GM12891 (cell line): ENCODE measurements around the gene PARVG.

Experiments
- DNase-seq: peaks from one replicate; pipeline ENCODE4 v3.0.0; 2011; ENCODE audit warnings: low spot score; ENCODE audit not compliant: insufficient read length
- FAIRE-seq: peaks from 2 replicates; lab custom pipeline; 2011; peaks lifted over from hg19 to GRCh38; lab: Jason Lieb, UNC
- PAX5 ChIP-seq: IDR thresholded peaks from 2 replicates; pipeline ENCODE4 v1.6.1; 2011; ENCODE audit warnings: low read length, moderate library complexity, mild to moderate bottlenecking; ENCODE audit not compliant: insufficient read depth, severe bottlenecking
- POLR2A ChIP-seq: IDR thresholded peaks from 2 replicates; pipeline ENCODE4 v1.6.1; 2011; ENCODE audit warnings: low read depth, low read length, control low read depth
- POLR2AphosphoS5 ChIP-seq: IDR thresholded peaks from 2 replicates; pipeline ENCODE4 v1.6.1; 2011; ENCODE audit warnings: low read depth, low read length, control low read depth
- POU2F2 ChIP-seq: IDR thresholded peaks from 2 replicates; pipeline ENCODE4 v1.6.1; 2011; ENCODE audit warnings: low read depth, mild to moderate bottlenecking, control low read depth, low read length, moderate library complexity
- SPI1 ChIP-seq: IDR thresholded peaks from 2 replicates; pipeline ENCODE4 v1.6.1; 2011; ENCODE audit warnings: low read depth, low read length, control low read depth
- TAF1 ChIP-seq: IDR thresholded peaks from 2 replicates; pipeline ENCODE4 v1.6.1; 2011; ENCODE audit warnings: low read depth, low read length, control low read depth

PARVG gene

DNA sequence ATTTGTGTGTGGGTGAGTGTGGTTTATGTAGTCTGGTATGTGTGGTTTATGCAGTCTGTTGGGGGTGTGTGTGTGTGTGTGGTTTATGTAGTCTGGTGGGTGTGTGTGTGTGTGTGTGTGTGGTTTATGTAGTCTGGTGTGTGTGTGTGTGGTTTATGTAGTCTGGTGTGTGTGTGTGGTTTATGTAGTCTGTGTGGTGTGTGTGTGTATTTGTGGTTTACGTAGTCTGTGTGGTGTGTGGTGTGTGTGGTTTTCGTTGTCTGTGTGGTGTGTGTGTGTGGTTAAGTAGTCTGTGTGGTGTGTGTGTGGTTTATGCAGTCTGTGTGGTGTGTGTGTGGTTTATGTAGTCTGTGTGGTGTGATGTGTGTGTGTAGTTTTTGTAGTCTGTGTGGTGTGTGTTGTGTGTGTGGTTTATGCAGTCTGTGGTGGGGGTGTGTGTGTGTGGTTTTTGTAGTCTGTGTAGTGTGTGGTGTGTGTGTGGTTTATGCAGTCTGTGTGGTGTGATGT lies 26.2 kb upstream of the PARVG start:
- TF ChIP-seq POU2F2 (peak; percentile 9; the same call in 1 of the 2 replicates), PAX5 (no peak)
- FAIRE-seq (peak; percentile 92), DNase-seq (no peak)

DNA sequence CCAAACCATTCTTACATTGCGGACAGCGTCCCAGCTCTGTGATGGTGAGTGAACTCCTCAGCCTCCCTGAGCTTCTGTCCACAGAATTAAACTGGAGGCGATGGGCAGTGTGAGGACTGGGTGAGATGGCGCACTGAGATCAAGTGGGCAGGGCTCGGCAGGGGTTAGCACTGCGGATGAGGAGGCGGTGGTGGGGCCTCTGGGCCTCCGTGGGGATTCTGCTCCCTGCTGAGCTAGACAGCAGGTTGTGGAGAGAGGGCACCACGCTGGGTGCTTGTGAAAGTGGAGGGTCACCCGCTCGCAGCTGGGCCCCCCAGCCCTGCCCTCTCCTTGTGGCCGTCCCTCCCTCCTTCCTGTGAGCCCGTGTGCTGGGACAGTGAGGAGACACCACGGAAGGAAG lies 25.6 kb upstream of the PARVG start:
- TF ChIP-seq POLR2AphosphoS5 (no peak), POLR2A (no peak), PAX5 (no peak), POU2F2 (no peak), SPI1 (no peak), TAF1 (no peak)
- FAIRE-seq (no peak), DNase-seq (no peak)

DNA sequence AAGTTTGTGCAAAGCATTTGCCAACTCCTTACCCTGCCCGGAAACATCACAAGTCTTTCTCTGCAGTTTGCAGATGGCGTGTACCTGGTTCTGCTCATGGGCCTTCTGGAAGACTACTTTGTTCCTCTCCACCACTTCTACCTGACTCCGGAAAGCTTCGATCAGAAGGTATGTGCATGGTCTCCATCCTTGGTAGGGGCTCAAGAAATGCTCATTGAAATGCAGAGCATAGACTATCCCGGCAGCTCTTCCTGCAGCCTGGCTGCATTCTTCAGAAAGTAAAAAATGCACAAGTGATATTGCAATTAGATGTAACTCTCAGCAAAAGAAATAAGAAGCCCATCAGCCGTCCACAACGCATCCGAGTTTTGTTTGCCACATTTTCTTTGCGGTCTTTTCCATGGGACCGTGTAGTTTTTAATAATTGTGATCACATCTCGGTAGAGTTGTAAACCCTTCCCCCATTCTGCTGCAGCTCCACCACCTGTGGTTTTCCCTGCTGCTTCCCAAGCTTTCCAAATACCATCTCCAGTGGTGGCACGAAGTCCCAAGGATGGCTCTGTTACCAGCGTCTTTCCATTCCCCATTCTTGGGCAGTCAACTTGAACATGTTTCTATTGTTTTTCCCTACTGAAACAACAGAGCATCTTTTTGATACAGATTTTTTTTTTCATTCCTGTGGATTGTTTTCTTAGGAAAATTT lies 22.7 kb upstream of the PARVG start:
- DNase-seq (no peak), FAIRE-seq (no peak)
- TF ChIP-seq TAF1 (no peak), POLR2AphosphoS5 (no peak), POU2F2 (no peak), POLR2A (no peak), PAX5 (no peak), SPI1 (no peak)

- TF ChIP-seq SPI1 (no peak), POU2F2 (no peak), PAX5 (no peak), TAF1 (no peak), POLR2AphosphoS5 (no peak), POLR2A (no peak)
- DNase-seq (no peak), FAIRE-seq (no peak)
These were observed 21.9 kb upstream of the PARVG start for GRCh38 chr22:44158816-44159215.

- TF ChIP-seq SPI1 (no peak), POLR2AphosphoS5 (no peak), POLR2A (no peak), TAF1 (no peak), PAX5 (no peak), POU2F2 (no peak)
- no peak for DNase-seq
- no peak for FAIRE-seq
These were observed 21.5 kb upstream of the PARVG start for GRCh38 chr22:44159221-44159620.

DNA sequence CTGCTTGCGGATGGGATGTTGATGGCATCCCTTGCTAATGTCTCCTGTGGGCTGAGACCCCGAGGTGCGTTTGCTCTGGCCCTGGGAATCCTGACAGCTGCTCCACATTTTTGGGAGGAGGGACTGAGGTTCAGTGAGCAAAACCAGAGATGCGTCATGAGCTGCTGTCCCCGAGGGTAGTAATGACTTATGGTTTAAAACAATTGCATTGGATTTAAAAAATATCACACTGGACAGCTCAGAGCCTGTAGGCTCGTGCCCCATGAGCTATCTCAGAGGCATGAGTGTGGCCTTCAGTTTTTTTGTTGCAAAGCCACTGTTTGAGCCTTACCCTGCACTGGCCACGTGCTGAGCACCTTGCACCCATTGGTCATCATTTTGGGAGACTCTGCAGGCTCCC lies 20.9 kb upstream of the PARVG start:
- DNase-seq (no peak), FAIRE-seq (no peak)
- no peak for TF ChIP-seq SPI1
- no peak for TF ChIP-seq POLR2AphosphoS5
- no peak for TF ChIP-seq POLR2A
- no peak for TF ChIP-seq PAX5
- no peak for TF ChIP-seq TAF1
- no peak for TF ChIP-seq POU2F2

DNA sequence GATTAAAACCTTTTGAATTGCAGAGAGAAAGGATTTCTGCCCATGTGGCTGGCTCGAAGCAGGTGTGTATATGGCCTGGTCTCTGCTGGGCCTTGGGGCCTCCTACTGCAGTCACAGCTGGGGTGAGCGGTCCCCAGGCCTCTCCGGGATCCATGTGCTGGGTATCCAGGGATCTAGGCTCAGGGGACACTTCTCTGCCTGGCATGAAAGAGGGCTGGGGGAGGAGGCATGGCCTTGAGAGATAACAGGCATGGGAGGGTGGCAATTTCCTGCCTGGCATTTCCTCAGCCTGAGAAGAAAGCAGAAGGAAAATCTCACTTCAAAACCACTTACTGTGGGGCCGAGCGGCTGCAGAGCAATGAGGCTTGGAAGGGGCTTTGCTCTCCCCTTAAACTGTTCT lies 20.3 kb upstream of the PARVG start:
- TF ChIP-seq POLR2A (no peak), TAF1 (no peak), POLR2AphosphoS5 (no peak), SPI1 (no peak), POU2F2 (no peak)
- FAIRE-seq (no peak), DNase-seq (no peak)

DNA sequence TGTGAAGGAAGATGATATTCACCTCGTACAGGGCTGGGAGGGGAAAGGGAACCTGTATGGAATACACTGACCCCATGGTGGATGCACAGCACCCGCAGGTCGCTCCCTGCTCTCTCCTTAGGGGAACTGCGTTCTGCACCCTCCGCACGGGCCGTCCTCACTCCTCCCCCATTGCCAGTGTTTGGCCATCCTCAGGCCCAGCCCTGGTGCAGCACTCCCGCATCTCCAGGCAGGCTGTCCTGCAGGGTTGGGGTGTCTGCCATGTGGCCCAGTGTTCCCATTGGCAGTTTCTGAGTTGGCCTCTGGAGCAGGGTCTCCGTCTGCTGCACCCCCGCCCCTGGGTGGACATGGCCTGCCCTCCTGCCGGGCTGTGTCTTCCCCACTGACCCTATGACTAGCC lies 19.1 kb upstream of the PARVG start:
- DNase-seq: no peak
- no peak for FAIRE-seq
- no peak for TF ChIP-seq POU2F2
- no peak for TF ChIP-seq TAF1
- no peak for TF ChIP-seq PAX5
- TF ChIP-seq SPI1: no peak
- TF ChIP-seq POLR2AphosphoS5: no peak
- TF ChIP-seq POLR2A: no peak

DNA sequence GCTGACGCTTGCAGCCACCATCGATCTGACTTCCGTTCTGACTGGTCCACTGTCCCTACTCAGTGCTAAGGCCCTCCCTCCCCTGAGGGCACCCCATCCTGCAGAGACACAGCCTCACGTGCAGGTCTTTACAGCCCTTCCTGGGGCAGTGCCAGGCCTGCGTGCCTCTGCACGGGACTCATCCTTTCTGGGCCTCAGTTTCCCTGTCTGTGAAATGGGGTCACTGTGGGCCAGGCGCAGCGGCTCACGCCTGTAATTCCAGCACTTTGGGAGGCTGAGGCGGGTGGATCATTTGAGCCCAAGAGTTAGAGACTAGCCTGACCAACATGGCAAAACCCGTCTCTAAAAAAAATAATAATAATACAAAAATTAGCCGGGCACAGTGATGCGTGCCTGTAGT lies 17.8 kb upstream of the PARVG start:
- FAIRE-seq: no peak
- TF ChIP-seq SPI1 (no peak), POLR2AphosphoS5 (no peak), POLR2A (no peak), POU2F2 (no peak), TAF1 (no peak), PAX5 (no peak)

GRCh38 chr22:44163536-44163935 lies 17.2 kb upstream of the PARVG start:
- DNase-seq (no peak), FAIRE-seq (no peak)
- TF ChIP-seq PAX5 (no peak), POLR2AphosphoS5 (no peak), SPI1 (no peak), POLR2A (no peak), TAF1 (no peak), POU2F2 (no peak)

More for the DNA sequence above, 17.8 kb upstream of the PARVG start:
- no peak for DNase-seq
